HS-27A (cell line): ENCODE results near the gene SNCB.
"Not testable (repeated sequence)": the region's sequence is repeated elsewhere in the genome, so short reads cannot be mapped to it uniquely, and the experiment has no call there.

Source experiments
- DNase-seq: peaks from one replicate; pipeline ENCODE4 v3.0.0-alpha.2; 2012; ENCODE audit warnings: low read depth, missing footprints

SNCB gene

DNA sequence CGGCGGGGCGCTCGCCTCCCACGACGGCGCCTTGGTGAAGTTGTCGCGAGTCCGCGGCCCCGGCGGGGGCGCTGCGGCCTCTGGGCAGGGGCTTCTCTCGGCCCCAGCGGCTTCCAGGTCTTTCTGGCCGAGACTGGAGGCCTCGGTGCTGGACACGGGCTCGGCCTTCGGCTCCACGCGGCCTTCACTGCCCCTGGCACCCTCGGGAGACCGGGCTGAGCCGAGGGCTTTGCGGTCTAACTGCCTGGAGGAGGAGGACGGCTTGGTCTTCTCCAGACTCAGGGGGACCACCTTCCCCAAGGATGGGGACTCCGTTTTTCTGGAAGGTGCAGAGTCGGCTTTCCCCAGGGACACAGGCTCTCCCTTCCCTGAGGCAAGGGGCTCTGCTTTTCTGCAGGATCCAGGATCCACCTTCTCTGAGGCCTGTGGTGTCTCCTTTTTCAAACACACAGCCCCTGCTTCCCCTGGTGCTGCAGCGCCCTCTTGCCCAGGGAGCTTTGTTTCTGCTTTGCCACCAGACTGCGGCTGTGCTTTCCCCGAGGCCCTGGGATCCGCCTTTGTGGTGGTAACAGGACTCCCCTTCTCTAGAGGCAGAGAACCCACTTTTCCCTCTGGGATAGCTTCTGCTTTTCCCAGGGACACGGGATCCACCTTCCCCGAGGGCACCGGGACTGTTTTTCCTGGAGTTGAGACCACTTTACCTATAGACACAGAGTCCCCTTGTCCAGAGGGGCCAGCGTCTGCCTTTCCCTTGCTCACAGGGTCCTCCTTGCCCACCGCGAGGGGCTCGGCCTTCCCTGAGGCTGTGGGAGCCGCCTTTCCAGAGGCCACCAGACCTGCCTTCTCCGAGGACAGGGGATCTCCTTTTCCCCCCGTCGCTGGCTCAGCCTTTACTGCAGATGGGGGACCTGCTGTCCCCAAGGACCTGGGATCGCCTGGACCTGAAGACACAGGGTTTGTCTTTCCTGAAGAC, 32.6 kb downstream of the SNCB start:
- DNase-seq: no peak

DNA sequence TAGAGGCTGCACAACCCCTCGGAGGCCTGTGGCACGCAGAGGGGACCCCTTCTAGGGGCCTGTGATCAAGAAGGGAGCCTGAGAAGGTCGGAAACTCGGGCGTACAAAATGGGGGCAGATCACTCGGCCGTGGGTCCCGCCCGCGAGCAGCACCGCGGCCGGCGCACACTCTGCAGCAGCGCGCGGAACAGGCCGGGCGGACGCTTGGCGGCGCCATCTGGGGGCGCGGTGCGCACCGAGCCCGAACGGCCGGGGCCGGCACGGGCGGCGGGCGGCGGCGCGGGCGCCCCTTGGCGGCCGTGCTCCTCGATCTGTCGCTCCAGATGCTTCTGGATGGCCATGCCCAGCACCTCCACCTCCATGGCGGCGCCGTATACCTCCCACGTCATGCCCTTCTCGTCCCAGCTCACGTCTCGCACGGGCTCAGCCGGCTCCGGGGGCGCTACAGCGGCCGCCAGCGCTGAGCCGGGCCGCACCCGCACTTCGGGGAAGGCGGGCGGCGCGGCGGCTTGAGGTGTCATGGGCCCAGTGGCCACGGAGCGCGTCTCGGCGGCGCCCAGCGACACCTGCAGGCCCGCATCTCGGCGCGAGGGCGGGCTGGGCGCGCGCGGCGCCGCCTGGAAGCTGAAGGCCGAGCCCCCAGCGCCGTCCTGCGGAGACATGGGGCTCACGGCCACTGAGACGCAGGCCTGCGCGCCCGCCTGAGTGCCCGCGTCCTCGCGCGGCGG, 33.5 kb downstream of the SNCB start:
- no peak for DNase-seq

DNA sequence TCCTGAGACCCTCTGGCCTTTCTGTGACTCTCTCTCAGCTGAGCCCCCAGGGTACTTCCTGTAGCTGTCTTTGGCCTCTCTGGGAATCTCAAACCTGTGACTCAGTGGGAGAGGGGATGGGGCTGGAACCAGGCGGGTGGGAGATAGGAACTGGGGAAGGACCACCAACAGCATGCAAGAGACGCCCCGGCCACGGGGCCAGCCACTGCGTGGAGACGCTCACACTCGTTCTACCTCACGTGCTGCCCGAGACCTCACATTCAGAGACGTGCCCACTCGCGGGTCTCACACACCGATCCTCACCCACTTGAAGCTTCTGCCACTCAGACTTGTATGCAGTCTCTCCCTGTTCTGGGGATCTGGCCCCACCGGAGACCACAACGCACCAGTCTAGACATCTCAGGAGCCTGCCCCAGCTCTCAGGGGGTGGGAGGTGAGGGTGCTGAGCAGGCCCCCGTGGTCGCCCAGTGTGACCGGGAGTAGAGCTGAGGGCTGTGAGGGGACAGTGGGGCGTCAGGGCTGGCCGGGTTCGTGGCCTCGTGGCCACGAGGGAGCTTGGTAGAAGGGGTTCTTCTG, 34.2 kb downstream of the SNCB start:
- no peak for DNase-seq

DNA sequence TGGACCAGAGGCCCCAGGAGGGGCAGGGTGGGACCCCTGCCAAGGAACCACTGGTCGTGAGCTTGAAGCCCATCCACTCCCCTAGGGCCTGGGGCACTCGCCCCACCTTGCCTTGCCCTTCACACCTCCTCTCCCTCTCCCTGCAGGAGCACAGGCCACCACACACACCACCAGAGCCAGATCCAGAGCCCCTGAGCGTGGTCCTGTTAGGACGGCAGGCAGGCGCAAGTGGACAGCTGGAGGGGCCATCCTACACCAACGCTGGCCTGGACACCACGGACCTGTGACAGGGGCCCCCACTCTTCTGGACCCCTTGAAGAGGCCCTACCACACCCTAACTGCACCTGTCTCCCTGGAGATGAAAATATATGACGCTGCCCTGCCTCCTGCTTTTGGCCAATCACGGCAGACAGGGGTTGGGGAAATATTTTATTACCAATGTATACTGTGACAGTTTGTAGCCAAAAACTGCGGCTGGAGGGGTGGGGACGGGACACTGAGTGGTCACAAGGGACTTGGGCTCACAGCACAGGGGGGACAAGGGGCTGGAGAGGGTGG, 34.9 kb downstream of the SNCB start:
- no peak for DNase-seq

DNA sequence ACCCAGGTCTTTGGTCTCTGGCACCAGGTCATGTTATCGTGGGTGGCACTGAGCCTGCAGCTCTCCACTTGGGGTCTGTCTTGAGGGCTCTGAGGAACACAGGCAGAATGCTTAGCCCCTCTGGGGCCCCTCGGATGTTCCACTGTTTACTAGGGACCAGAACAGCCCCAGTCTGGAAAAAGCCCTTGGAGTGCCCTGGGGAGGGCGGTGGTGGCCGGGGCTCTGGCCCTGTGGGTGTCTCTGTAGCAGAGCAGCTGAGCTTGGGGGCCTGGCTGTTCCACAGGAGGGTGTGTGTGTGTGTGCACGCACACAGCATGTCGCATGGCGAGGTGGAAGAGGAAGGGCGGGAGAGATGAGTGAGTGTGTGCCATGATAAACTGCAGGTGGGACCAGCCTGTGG, 35.8 kb downstream of the SNCB start:
- DNase-seq: no peak

DNA sequence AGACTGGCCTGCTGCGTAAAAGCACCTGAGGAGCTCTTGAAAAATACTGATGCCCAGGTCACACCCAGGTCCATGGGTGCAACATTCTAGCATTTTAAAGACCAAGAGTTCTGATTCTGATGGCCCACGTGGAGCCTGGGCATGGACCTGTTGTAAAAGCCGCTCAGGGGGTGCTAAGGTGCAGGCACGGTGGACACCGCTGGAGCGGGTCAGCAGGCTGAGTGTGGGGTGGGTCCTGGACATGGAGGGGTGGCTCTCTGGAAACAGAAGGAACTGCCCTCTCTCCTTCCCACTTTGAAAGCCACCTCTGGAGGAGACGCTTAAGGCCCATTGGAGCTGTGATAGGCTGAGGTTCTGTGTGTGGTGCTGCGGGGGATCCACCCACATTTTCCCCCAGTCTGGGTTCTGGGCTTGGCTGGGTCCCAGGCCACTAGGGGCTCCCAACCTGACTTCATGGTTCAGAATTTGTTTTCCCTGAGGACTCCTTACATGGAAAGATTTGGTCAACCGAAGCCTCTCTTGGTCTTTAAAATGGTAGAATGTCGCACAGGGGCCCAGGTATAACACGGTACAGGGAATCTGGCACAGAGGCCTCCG, 37.0 kb downstream of the SNCB start:
- no peak for DNase-seq

DNA sequence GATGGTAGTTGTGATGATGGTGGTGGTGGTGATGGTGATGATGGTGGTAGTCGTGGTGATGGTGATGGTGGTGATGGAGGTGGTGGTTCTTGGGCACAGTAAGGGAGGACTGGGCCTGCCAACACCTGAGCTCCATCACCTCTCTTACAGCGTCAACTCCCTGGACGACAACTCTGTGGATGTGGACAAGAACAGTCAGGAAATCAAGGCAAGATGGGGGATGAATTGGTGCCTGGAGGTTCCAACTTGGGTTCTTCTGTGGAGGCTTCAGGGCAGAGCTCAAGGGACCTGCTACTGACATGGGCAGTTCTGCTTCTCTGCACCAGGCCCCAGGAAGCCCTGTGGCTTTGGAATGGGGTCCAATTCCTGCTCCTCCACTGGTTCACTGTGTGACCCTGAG, 37.8 kb downstream of the SNCB start:
- DNase-seq: no peak

DNA sequence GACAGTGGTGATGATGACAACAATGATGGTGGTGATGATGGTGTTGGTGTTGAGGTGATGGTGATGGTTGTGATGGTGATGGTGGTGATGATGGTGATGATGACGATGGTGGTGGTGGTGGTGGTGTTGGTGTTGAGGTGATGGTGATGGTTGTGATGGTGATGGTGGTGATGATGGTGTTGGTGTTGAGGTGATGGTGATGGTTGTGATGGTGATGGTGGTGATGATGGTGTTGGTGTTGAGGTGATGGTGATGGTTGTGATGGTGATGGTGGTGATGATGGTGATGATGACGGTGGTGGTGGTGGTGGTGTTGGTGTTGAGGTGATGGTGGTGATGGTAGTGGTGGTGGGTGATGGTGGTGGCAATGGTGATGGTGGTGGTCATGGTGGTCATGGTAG, 38.7 kb downstream of the SNCB start:
- DNase-seq: not testable (repeated sequence)

DNA sequence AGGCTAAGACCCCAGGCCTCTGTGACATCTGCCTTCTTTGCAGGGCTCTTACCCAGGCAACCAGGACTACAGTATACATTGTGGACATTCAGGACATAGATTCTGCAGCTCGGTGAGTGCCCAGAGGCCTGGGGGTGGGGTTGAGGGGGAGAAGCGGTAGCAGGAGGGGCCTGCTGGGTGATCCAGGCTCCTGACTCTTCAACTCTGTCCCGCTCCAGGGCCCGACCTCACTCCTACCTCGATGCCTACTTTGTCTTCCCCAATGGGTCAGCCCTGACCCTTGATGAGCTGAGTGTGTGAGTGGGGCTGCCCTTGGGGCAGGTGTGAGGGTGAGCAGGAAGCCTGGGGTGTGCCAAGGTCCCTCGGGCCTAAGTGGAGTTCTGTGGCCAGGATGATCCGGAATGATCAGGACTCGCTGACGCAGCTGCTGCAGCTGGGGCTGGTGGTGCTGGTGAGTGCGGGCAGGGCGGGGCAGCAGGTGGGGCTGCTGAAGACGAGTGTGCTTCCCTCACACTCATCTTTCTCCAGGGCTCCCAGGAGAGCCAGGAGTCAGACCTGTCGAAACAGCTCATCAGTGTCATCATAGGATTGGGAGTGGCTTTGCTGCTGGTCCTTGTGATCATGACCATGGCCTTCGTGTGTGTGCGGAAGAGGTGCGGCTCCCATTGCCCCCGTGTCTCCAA, 40.2 kb downstream of the SNCB start:
- DNase-seq: no peak

DNA sequence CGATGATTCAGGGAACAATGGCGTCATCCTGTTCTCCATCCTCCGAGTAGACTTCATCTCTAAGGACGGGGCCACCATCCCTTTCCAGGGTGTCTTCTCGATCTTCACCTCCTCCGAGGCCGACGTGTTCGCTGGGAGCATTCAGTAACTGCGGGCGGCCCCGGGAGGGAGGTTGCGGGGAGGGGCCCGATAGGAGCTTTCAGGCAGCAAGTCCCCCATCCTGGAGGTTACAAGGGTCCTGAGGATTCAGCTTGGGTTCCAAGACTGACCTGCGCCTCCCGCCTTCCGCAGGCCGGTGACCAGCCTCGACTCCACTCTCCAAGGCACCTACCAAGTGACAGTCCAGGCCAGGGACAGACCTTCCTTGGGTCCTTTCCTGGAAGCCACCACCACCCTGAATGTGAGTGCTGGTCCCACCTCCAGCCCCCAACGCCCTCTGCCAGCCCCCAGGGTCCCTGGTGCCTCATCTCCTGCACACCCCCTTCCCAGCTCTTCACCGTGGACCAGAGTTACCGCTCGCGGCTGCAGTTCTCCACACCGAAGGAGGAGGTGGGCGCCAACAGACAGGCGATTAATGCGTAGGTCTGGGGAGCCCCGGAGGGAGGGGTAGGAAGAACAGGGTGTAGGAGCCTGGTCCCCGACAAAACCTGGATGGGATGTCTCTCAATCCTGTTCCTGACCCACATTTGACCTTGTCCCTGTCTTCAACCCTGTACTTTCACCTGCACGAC, 41.1 kb downstream of the SNCB start:
- no peak for DNase-seq

DNA sequence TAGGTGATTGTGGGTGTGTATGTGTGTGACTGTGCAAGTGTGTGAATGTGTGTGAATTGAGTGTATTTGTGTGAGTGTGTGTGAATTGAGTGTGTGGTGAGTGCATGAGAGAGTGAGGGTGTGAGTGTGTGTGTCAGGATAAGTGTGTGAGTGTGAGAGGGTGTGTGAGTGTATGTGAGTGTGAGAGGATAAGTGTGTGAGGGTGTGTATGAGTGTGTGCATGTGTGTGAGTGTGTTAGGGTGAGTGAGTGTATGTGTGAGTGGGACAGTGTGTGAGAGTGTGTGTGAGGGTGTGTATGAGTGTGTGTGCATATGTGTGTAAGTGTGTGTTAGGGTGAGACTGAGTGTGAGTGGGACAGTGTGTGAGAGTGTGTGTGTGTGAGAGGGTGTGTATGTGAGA, 42.0 kb downstream of the SNCB start:
- DNase-seq: no peak

DNA sequence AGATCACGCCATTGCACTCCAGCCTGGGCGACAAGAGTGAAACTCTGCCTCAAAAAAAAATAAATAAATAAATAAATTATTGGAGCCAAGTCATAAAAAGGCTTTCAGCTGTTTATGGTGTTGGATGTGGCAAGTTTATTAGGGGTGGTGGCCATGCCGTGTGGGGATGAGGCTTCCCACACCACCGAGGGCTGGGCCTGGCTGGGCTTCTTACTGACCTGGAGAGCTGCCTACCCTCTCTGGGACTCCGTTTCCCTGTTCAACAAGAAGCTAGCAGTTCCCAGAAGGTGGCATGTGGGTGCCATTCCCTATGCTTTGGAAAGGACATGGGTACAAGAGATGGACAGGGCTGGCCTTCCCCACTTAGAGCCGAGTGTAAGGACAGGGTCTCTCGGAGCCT, 42.9 kb downstream of the SNCB start:
- DNase-seq: no peak

DNA sequence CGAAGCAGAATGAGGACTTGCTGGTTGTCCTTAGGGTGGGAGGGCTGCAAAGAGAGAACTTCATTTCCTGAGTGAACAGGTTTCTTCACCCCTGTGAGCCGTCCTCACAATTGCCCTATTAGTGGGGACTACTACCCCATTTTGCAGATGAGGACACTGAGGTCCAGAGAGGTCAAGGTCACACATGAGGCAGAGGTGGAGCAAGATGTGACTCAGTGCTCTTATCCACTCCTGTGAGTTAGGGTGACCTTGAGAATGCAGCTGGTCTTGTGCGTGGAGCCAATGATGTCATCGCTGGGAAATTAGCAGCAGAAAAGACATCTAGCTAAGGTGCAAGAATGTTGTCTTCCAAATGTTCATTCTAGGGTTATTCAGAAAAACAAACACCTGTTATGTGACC, 47.3 kb downstream of the SNCB start:
- no peak for DNase-seq

DNA sequence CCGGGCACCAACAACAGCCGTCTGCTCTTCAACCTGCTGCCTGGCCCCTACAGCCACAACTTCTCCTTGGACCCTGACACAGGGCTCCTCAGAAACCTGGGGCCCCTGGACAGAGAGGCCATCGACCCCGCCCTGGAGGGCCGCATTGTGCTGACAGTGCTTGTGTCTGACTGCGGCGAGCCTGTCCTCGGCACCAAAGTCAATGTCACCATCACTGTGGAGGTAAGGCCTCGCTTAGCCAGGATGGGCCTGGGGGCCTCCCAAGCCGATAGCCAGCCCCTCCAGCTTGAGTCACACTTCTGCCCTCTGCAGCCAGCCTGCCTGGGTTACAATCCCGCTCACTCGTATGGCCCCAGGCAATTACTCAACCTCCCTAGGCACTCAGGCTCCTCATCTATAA, 49.0 kb downstream of the SNCB start:
- DNase-seq: no peak

DNA sequence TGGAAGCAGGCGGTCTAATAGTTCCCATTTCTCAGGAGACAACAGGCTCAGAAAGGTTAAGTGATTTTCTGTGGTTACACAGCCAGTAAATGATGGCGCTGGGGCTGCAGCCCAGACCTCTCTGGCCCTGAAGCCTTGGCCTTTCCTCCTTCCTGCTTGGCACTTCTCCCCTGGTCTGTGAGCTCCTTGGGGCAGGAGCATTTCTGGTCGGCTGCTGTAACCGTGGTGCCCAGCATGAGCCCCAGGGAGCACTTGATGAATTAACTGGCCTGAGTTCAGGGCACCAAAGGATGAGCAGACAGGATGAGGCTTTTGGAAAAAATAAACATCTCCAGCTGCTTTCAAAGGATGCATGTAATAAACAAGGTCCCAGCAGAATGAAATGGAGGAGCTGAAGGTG, 51.0 kb downstream of the SNCB start:
- no peak for DNase-seq

DNA sequence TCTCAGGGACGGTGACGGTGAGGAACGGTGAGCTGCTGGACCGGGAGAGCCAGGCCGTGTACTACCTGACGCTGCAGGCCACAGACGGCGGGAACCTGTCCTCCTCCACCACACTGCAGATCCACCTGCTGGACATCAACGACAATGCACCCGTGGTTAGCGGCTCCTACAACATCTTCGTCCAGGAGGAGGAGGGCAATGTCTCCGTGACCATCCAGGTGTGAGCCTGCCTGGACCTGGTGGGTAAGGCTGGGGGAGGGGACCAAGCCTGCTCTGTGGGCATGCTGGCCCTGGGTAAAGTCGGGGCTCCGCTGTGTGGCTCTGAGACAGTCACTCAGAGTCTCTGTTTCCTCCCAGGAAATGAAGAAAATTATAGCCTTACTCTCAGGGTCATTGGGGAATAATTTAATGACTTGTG, 51.9 kb downstream of the SNCB start:
- DNase-seq: no peak

DNA sequence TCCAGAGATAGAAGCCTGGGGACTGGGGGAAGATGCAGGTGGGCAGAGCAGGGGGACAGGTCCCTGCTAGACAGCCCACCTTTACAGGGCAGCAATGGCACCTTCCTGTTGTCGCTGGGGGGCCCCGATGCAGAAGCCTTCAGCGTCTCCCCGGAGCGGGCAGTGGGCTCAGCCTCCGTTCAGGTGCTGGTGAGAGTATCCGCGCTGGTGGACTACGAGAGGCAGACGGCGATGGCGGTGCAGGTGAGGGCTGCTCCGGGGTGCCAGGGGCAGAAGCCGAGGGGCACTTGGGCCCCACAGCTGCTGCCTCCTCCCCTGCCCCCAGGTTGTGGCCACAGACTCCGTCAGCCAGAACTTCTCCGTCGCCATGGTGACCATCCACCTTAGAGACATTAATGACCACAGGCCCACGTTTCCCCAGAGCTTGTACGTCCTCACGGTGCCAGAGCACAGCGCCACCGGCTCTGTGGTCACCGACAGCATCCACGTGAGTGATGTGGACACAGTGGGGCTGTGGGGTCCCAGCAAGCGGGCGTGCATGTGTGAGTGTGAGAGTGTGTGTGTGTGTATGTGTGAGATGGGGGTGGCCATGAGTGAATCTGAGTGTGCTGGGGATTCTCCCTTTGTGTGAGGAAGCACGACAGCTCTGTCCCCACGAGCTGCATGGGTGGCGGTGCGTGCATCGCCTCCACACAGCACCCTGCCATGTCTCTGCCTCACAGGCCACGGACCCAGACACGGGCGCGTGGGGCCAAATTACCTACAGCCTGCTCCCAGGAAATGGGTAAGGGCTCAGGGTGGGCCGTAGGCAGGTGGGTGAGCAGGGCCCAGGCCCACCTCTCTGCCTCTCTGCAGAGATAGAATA, 52.8 kb downstream of the SNCB start:
- DNase-seq: no peak

DNA sequence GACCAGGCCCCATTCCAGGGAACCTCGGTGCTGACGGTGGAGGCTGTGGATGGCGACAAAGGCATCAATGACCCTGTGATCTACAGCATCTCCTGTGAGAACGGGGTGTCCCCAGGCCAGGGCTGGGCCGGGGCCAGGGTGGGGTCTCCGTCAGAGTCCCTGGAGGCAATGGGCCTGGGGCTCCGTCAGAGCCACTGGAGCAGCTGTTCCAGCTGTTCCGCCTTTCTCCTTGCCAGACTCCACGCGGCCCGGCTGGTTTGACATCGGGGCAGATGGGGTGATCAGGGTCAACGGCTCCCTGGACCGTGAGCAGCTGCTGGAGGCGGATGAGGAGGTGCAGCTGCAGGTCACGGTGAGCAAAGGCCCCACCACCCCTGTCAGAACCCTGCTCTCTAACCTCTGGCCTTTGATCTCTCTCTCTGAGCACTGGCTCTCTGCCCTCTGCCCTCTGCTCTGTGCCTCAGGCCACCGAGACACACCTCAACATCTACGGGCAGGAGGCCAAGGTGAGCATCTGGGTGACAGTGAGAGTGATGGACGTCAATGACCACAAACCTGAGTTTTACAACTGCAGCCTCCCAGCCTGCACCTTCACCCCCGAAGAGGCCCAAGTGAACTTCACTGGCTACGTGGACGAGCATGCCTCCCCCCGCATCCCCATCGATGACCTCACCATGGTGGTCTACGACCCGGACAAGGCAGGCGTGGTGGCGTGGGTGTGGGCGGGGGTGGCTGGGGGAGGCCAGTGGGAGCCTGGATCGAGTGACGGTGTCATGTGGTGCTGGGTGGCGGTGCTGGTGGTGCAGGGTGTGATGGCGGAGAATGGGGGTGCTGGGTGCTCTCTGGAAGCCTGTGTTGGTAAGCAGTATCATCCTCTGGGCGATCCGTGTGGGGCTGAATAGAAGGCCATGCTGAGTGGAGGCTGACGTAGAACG, 54.6 kb downstream of the SNCB start:
- no peak for DNase-seq

DNA sequence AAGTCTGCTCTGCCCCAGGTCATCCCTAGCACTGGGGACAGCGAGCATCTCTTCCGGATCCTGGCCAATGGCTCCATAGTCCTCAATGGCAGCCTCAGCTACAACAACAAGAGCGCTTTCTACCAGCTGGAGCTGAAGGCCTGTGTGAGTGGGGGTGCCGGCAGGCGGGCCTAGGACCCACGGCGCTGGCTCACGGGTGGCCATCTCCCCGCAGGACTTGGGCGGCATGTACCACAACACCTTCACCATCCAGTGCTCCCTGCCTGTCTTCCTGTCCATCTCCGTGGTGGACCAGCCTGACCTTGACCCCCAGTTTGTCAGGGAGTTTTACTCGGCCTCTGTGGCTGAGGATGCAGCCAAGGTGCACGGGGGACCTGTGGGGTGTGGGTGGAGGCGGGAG, 55.3 kb downstream of the SNCB start:
- no peak for DNase-seq
